Testis (tissue), 2 donors: ENCODE measurements around the gene MYBPH.

Experiments used
- POLR2A ChIP-seq: fragments of 450-650 bp; IDR thresholded peaks from one replicate; pipeline ENCODE4 v1.6.1; 2017; ENCODE audit warnings: antibody characterized with exemption, mild to moderate bottlenecking, moderate library complexity
- TF ChIP-seq, protein P1 (sequence below), 3 experiments: fragments of 450-650 bp in 2 of 3; fragments of 200-600 bp in 1 of 3; sonication (generic) in 1 of 3; IDR thresholded peaks; one replicate each; pipeline ENCODE4 v1.5.1; 2016 to 2019; ENCODE audit warnings: antibody characterized with exemption in 3 of 3, mild to moderate bottlenecking in 2 of 3, moderate library complexity in 1 of 3

- TF ChIP-seq POLR2A, result no peak
- TF ChIP-seq, protein P1, sequence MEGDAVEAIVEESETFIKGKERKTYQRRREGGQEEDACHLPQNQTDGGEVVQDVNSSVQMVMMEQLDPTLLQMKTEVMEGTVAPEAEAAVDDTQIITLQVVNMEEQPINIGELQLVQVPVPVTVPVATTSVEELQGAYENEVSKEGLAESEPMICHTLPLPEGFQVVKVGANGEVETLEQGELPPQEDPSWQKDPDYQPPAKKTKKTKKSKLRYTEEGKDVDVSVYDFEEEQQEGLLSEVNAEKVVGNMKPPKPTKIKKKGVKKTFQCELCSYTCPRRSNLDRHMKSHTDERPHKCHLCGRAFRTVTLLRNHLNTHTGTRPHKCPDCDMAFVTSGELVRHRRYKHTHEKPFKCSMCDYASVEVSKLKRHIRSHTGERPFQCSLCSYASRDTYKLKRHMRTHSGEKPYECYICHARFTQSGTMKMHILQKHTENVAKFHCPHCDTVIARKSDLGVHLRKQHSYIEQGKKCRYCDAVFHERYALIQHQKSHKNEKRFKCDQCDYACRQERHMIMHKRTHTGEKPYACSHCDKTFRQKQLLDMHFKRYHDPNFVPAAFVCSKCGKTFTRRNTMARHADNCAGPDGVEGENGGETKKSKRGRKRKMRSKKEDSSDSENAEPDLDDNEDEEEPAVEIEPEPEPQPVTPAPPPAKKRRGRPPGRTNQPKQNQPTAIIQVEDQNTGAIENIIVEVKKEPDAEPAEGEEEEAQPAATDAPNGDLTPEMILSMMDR (IDR thresholded peaks at IDR 0.05), result no peak
Measured at GRCh38 chr1:203161175-203161574, 14.5 kb downstream of the MYBPH start.
